ENCODE measurements around the gene USPL1. TPM values are rescaled to one million over a fixed set of nuclear protein-coding genes. Genes with fewer than 3 reads are reported as not detected.

Gene USPL1
- total RNA-seq, 1 donor from 2014 or later = 18.4 TPM

DNA sequence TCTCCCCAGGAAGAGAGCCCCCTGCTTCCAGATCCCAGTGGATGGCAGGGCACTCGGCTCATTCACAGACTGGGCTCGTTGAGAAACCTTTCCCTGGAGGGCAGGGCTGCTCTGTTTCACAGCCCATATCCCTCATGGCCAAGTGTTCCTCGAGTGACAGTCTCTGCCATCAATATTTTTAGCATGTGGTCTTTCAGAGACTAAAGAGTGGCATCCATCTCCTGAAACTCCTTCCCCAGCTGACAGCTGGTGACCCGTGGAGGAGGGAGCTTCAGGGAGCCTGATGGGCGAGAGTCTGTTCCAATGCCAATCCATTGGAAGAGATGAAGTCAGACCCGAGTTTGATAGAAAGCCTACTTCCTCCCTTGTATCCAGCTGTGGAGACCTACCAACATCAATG lies 86.9 kb downstream of the USPL1 start:
- Histone ChIP-seq H3K4me1 (no peaks in the 10 kb centered on the region), H3K27ac (no peak overlapping the region), H3K9me3 (no peaks in the 10 kb centered on the region), H3K27me3 (no peaks in the 10 kb centered on the region), H3K4me3 (no peak overlapping the region), H3K36me3 (no peaks in the 10 kb centered on the region)
- DNase-seq (ENCODE audit: extremely low spot score in 2 of 2) = no peak
- TF ChIP-seq, protein P1, sequence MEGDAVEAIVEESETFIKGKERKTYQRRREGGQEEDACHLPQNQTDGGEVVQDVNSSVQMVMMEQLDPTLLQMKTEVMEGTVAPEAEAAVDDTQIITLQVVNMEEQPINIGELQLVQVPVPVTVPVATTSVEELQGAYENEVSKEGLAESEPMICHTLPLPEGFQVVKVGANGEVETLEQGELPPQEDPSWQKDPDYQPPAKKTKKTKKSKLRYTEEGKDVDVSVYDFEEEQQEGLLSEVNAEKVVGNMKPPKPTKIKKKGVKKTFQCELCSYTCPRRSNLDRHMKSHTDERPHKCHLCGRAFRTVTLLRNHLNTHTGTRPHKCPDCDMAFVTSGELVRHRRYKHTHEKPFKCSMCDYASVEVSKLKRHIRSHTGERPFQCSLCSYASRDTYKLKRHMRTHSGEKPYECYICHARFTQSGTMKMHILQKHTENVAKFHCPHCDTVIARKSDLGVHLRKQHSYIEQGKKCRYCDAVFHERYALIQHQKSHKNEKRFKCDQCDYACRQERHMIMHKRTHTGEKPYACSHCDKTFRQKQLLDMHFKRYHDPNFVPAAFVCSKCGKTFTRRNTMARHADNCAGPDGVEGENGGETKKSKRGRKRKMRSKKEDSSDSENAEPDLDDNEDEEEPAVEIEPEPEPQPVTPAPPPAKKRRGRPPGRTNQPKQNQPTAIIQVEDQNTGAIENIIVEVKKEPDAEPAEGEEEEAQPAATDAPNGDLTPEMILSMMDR (IDR thresholded peaks at IDR 0.05) = no peak
- TF ChIP-seq POLR2A (IDR thresholded peaks at IDR 0.05) (no peak), POLR2AphosphoS5 (IDR thresholded peaks at IDR 0.05; ENCODE audit: insufficient read depth in 1 of 2, low read depth in 1 of 2) (no peak)
- intact Hi-C loops (cut with DNase I) = no loop called here

DNA sequence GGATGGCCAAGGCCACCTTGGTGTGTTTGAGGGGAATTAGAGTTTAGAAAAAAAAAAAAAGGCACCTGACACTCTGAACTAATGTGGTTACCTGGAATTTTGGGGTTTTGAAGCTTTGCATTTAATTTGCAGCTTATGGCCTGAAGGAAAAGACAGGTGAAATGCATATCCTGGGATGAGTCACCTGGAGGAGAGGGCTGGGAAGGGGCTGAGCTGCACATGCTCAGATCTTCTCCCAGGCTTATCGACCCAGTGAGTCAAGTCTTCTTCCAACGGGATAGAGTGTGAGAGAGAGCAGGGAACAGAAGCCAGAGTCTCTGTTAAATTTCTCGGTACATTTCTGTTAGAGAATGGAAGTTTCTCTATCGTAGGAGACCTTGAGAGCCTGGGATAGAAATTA lies 88.0 kb downstream of the USPL1 start:
- intact Hi-C loops (cut with DNase I) = no loop called here
- TF ChIP-seq POLR2A (IDR thresholded peaks at IDR 0.05) (no peak), POLR2AphosphoS5 (IDR thresholded peaks at IDR 0.05; ENCODE audit: insufficient read depth in 1 of 2, low read depth in 1 of 2) (no peak)
- TF ChIP-seq, protein P1 (IDR thresholded peaks at IDR 0.05) = no peak

DNA sequence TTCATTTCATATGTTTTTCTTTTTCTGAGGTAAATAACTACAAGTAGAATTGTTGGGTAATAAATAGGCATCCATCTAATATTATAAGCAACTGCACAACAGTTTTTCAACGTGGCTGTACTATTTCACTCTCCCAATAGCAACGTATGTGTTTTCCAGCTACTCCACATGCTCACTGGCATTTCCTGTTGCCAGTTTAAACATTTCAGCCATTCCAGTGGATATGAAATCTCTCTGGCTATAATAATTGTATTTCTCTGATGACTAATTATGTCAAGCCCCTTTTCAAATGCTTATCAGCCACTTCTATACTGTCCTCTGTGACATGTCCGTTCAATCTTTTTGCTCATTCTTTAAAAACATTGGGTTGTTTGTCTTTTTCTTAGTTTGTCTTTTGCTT lies 90.8 kb downstream of the USPL1 start:
- no peaks in the 10 kb centered on the region for H3K4me1 ChIP-seq
- no peak for DNase-seq (ENCODE audit: extremely low spot score in 2 of 2)
- TF ChIP-seq POLR2A (IDR thresholded peaks at IDR 0.05) = no peak
- TF ChIP-seq, protein P1 (IDR thresholded peaks at IDR 0.05) = no peak
- no peak for TF ChIP-seq POLR2AphosphoS5 (IDR thresholded peaks at IDR 0.05; ENCODE audit: insufficient read depth in 1 of 2, low read depth in 1 of 2)
- H3K36me3 ChIP-seq = no peaks in the 10 kb centered on the region
- H3K9me3 ChIP-seq = no peaks in the 10 kb centered on the region
- no peaks in the 10 kb centered on the region for H3K27me3 ChIP-seq
- intact Hi-C loops (cut with DNase I) = no loop called here
- H3K27ac ChIP-seq = no peak overlapping the region
- no peak overlapping the region for H3K4me3 ChIP-seq

More for the DNA sequence above, 88.0 kb downstream of the USPL1 start:
- H3K27ac ChIP-seq = no peak overlapping the region
- H3K4me1 ChIP-seq = no peaks in the 10 kb centered on the region
- no peaks in the 10 kb centered on the region for H3K36me3 ChIP-seq
- no peaks in the 10 kb centered on the region for H3K27me3 ChIP-seq
- H3K4me3 ChIP-seq = no peak overlapping the region
- peak in 1 of 2 donors; percentile 8 for DNase-seq (ENCODE audit: extremely low spot score in 2 of 2)
- H3K9me3 ChIP-seq = no peaks in the 10 kb centered on the region

Small RNAs within 50 kb of the gene (small RNA-seq; reads per million reads assigned to genes)
- gene RF00017 = not detected

Other genes starting within 250 kb of the USPL1 start
- gene UBE2L5, start 195.4 kb upstream of the USPL1 start, total RNA-seq = not detected
- 215 TPM for gene HMGB1, start 152.0 kb upstream of the USPL1 start, total RNA-seq
- 33.6 TPM for gene ALOX5AP, start 117.6 kb downstream of the USPL1 start, total RNA-seq